Glutamatergic neuron (in vitro differentiated cells): ENCODE data around the gene PRRG1. TPM values are rescaled to one million over a fixed set of nuclear protein-coding genes. Genes with fewer than 3 reads are reported as not detected.

ENCODE experiments used
- DNase-seq: peaks from one replicate; pipeline ENCODE4 v3.0.0; 2022
- H3K27ac Mint-ChIP-seq: one replicate; pipeline ENCODE4 v1.8.0; 2020; ENCODE audit warnings: mild to moderate bottlenecking, mixed read lengths, inconsistent platforms; ENCODE audit not compliant: unreplicated experiment
- H3K27me3 Mint-ChIP-seq: one replicate; pipeline ENCODE4 v1.8.0; 2020; ENCODE audit warnings: mild to moderate bottlenecking, moderate library complexity, mixed read lengths, inconsistent platforms; ENCODE audit not compliant: unreplicated experiment
- H3K36me3 Mint-ChIP-seq: one replicate; pipeline ENCODE4 v1.8.0; 2020; ENCODE audit warnings: mild to moderate bottlenecking, mixed read lengths, inconsistent platforms; ENCODE audit not compliant: unreplicated experiment
- H3K4me1 Mint-ChIP-seq: one replicate; pipeline ENCODE4 v1.8.0; 2020; ENCODE audit warnings: mild to moderate bottlenecking, low read depth, mixed read lengths, inconsistent platforms; ENCODE audit not compliant: unreplicated experiment
- H3K4me3 Mint-ChIP-seq: one replicate; pipeline ENCODE4 v1.8.0; 2020; ENCODE audit warnings: mild to moderate bottlenecking, mixed read lengths, inconsistent platforms; ENCODE audit not compliant: unreplicated experiment
- H3K9me3 Mint-ChIP-seq: one replicate; pipeline ENCODE4 v1.8.0; 2020; ENCODE audit warnings: mild to moderate bottlenecking, moderate library complexity, mixed read lengths, inconsistent platforms; ENCODE audit not compliant: unreplicated experiment
- total RNA-seq: library from RNA; stranded (reverse); fragmentation: NEBNext Ultra II Directional; extraction: Animal tissue kit (Norgen Biotek cat#: 25700); gene quantifications from one replicate; pipeline ENCODE4 v1.2.1, GENCODE V29; 2021; ENCODE audit not compliant: unreplicated experiment
- TF ChIP-seq, protein P1 (sequence below): fragments of 200-600 bp; sonication (generic); IDR thresholded peaks from one replicate; pipeline ENCODE4 v1.5.0; 2021; ENCODE audit not compliant: partially characterized antibody, unreplicated experiment

PRRG1 gene
- total RNA-seq, 1 donor from 2014 or later = 4.4 TPM

DNA sequence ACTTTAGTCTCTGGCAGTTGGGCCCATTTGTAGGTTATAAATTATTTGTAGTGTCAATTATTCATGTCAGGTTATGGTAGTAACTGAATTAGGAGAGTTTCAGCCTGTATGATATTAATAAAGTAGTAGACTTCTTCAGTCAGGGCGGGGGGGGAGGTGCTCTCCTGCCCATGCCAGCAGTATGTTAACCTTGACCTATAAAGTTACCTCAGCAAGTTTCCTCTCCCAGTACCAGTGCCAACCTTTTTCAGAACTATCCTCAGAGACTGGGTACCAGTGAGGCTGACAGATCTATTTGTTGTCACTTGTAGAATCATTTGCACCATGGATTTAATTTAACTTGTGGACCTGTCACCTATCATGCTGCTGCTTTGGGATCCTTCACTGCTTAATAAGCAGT lies 88.0 kb downstream of the PRRG1 start:
- Mint-ChIP-seq H3K27ac (no peak overlapping the region), H3K4me3 (no peak overlapping the region)
- TF ChIP-seq, protein P1, sequence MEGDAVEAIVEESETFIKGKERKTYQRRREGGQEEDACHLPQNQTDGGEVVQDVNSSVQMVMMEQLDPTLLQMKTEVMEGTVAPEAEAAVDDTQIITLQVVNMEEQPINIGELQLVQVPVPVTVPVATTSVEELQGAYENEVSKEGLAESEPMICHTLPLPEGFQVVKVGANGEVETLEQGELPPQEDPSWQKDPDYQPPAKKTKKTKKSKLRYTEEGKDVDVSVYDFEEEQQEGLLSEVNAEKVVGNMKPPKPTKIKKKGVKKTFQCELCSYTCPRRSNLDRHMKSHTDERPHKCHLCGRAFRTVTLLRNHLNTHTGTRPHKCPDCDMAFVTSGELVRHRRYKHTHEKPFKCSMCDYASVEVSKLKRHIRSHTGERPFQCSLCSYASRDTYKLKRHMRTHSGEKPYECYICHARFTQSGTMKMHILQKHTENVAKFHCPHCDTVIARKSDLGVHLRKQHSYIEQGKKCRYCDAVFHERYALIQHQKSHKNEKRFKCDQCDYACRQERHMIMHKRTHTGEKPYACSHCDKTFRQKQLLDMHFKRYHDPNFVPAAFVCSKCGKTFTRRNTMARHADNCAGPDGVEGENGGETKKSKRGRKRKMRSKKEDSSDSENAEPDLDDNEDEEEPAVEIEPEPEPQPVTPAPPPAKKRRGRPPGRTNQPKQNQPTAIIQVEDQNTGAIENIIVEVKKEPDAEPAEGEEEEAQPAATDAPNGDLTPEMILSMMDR = no peak

GRCh38 chrX:37441377-37441776 lies 92.2 kb downstream of the PRRG1 start:
- no peak overlapping the region for H3K4me3 Mint-ChIP-seq
- H3K27me3 Mint-ChIP-seq = no peaks in the 10 kb centered on the region
- no peaks in the 10 kb centered on the region for H3K36me3 Mint-ChIP-seq
- H3K27ac Mint-ChIP-seq = no peak overlapping the region
- DNase-seq = no peak
- peaks cover 4% of the 10 kb centered on the region for H3K4me1 Mint-ChIP-seq
- TF ChIP-seq, protein P1 = no peak
- H3K9me3 Mint-ChIP-seq = no peaks in the 10 kb centered on the region

More for the DNA sequence above, 88.0 kb downstream of the PRRG1 start:
- Mint-ChIP-seq H3K9me3 (no peaks in the 10 kb centered on the region), H3K36me3 (no peaks in the 10 kb centered on the region), H3K27me3 (peaks cover 1% of the 10 kb centered on the region), H3K4me1 (no peaks in the 10 kb centered on the region)
- no peak for DNase-seq

- no peaks in the 10 kb centered on the region for H3K27me3 Mint-ChIP-seq
- no peaks in the 10 kb centered on the region for H3K36me3 Mint-ChIP-seq
These were observed 96.0 kb downstream of the PRRG1 start for GRCh38 chrX:37445182-37445581.

DNA sequence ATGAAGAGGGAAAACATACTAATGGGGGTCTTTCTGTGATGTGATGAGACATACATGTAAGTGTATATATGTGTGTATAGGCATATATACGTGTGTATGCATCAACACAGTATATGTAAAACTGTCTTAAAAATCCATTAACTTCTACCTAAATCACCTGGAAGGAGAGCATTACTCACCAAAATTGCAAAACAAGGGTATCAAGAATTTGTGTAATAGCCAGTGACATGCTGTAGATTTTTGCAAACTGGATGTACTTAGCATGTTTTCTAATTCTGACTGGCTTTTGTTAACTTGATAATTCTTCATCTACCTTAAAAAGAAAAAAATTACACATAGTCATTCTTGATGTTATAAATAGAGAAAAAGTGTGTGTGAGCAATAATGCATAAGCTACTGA lies 104.7 kb downstream of the PRRG1 start:
- Mint-ChIP-seq H3K9me3 (no peaks in the 10 kb centered on the region), H3K4me3 (no peak overlapping the region), H3K27me3 (no peaks in the 10 kb centered on the region), H3K36me3 (no peaks in the 10 kb centered on the region), H3K27ac (no peak overlapping the region), H3K4me1 (no peaks in the 10 kb centered on the region)
- no peak for DNase-seq
- TF ChIP-seq, protein P1 = no peak

More at GRCh38 chrX:37445182-37445581, 96.0 kb downstream of the PRRG1 start:
- no peak for DNase-seq
- no peak overlapping the region for H3K4me3 Mint-ChIP-seq
- TF ChIP-seq, protein P1 = no peak
- H3K27ac Mint-ChIP-seq = peak overlapping the region; percentile 71
- H3K4me1 Mint-ChIP-seq = peaks cover 8% of the 10 kb centered on the region
- H3K9me3 Mint-ChIP-seq = no peaks in the 10 kb centered on the region

DNA sequence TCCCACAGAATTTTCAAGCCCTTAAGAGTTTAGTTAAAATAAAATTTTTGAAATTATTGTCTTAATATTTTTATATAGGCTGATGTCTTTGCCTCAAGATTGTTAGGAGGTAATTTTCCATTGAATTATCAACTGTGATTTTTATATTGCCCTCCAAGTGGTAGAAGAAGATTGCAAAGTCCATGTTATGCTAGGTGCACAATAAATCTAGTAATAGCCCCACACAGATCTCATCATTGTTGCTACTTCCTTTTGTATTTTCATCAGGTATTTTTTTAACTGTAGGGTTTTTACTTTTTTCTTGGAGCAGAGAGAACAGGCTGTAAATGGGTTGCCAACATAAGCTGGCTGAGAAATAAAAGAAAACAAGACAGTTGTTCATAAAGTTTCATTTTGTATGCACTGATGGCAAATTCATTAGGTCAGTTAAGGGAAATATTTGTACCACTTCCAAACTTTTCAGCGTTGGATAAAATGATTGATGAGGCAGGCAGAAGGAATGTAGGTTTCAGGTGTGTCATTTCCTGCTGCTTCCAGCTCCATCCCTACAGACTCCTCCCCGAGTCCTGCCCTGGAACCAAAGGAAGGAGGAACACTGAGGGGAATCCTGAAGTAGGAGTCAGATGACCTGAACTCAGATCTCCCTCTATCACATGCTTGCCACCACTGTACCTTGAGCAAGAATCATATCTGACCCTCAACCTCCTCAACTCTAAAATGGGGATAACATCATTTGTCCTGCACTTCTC lies 105.5 kb downstream of the PRRG1 start:
- Mint-ChIP-seq H3K27me3 (peaks cover 1% of the 10 kb centered on the region), H3K9me3 (no peaks in the 10 kb centered on the region), H3K4me3 (no peak overlapping the region), H3K4me1 (no peaks in the 10 kb centered on the region), H3K36me3 (no peaks in the 10 kb centered on the region), H3K27ac (no peak overlapping the region)
- TF ChIP-seq, protein P1 = no peak
- DNase-seq = no peak
